ENCODE results near the gene IQSEC3.

Gene IQSEC3

GRCh38 chr12:138898-139534 is 72.4 kb downstream of the IQSEC3 start:
- no peak for DNase-seq (ENCODE audit: low read depth)

GRCh38 chr12:139585-139984 is 73.0 kb downstream of the IQSEC3 start:
- DNase-seq (ENCODE audit: low read depth), result no peak

- DNase-seq (ENCODE audit: low read depth), result no peak
These were observed 73.6 kb downstream of the IQSEC3 start for GRCh38 chr12:140162-140561.

GRCh38 chr12:143964-144649 is 77.5 kb downstream of the IQSEC3 start:
- DNase-seq (ENCODE audit: low read depth), result no peak

- DNase-seq (ENCODE audit: low read depth), result no peak
These were observed 78.2 kb downstream of the IQSEC3 start for GRCh38 chr12:144650-145284.

GRCh38 chr12:145369-145960 is 78.9 kb downstream of the IQSEC3 start:
- no peak for DNase-seq (ENCODE audit: low read depth)

GRCh38 chr12:147242-147641 is 80.7 kb downstream of the IQSEC3 start:
- no peak for DNase-seq (ENCODE audit: low read depth)

GRCh38 chr12:148676-149416 is 82.3 kb downstream of the IQSEC3 start:
- no peak for DNase-seq (ENCODE audit: low read depth)

- no peak for DNase-seq (ENCODE audit: low read depth)
These were observed 85.0 kb downstream of the IQSEC3 start for GRCh38 chr12:151579-151978.

GRCh38 chr12:152440-152839 is 85.9 kb downstream of the IQSEC3 start:
- DNase-seq (ENCODE audit: low read depth), result no peak

- DNase-seq (ENCODE audit: low read depth), result no peak
These were observed 86.6 kb downstream of the IQSEC3 start for GRCh38 chr12:153080-153746.

GRCh38 chr12:154058-154457 is 87.5 kb downstream of the IQSEC3 start:
- DNase-seq (ENCODE audit: low read depth), result no peak

GRCh38 chr12:155006-155405 is 88.4 kb downstream of the IQSEC3 start:
- no peak for DNase-seq (ENCODE audit: low read depth)

- DNase-seq (ENCODE audit: low read depth), result no peak
These were observed 89.1 kb downstream of the IQSEC3 start for GRCh38 chr12:155646-156045.

- DNase-seq (ENCODE audit: low read depth), result no peak
These were observed 90.4 kb downstream of the IQSEC3 start for GRCh38 chr12:156945-157344.

- no peak for DNase-seq (ENCODE audit: low read depth)
These were observed 91.1 kb downstream of the IQSEC3 start for GRCh38 chr12:157644-158043.

- no peak for DNase-seq (ENCODE audit: low read depth)
These were observed 92.7 kb downstream of the IQSEC3 start for GRCh38 chr12:159156-159782.

GRCh38 chr12:160858-161257 is 94.3 kb downstream of the IQSEC3 start:
- no peak for DNase-seq (ENCODE audit: low read depth)

- no peak for DNase-seq (ENCODE audit: low read depth)
These were observed 95.3 kb downstream of the IQSEC3 start for GRCh38 chr12:161823-162222.

- DNase-seq (ENCODE audit: low read depth), result no peak
These were observed 96.1 kb downstream of the IQSEC3 start for GRCh38 chr12:162467-163307.

Data from stimulated activated CD8-positive, alpha-beta memory T cell treated with anti-CD3 and anti-CD28 coated beads, Interleukin-15, amount 100 ng/mL, for 24 hours (primary cell).